IMR-90 (cell line): ENCODE results near the gene IQCM.

Source experiments
- CEBPB ChIP-seq: IDR thresholded peaks from 2 replicates; pipeline ENCODE4 v1.6.1; 2012; ENCODE audit warnings: low read depth, low read length, improper control_type of control experiment
- FOS ChIP-seq: fragments of 150-350 bp; IDR thresholded peaks from 2 replicates; pipeline ENCODE4 v1.6.1; 2016; ENCODE audit warnings: low read depth, low read length
- MXI1 ChIP-seq: IDR thresholded peaks from 2 replicates; pipeline ENCODE4 v1.6.1; 2012; ENCODE audit warnings: low read depth, mild to moderate bottlenecking, low read length, moderate library complexity, borderline replicate concordance
- POLR2A ChIP-seq: IDR thresholded peaks from 2 replicates; pipeline ENCODE4 v1.6.1; 2012; ENCODE audit warnings: mild to moderate bottlenecking, low read depth, low read length
- RAD21 ChIP-seq: IDR thresholded peaks from 2 replicates; pipeline ENCODE4 v1.6.1; 2012; ENCODE audit warnings: low read length, improper control_type of control experiment
- TF ChIP-seq, protein P1 (sequence below): conservative IDR thresholded peaks from 2 replicates; pipeline ENCODE4 v1.5.1; 2012; ENCODE audit warnings: mild to moderate bottlenecking, low read depth, low read length, improper control_type of control experiment

DNA sequence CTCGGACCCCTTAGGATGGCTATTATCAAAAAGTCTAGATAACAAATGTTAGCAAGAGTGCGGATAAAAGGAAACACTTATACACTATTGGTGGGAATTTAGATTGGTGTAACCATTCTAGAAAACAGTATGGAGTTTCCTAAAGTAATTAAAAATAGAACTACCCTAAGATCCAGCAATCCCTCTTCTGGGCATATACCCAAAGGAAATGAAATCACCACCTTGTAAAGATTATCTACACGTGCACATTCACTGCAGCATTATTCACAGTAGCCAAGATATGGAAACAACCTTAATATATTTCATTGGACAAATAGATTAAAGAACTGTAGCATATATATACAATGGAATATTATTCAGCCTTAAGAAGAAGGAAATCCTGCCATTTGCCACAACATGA lies 462.4 kb downstream of the IQCM start:
- TF ChIP-seq, protein P1, sequence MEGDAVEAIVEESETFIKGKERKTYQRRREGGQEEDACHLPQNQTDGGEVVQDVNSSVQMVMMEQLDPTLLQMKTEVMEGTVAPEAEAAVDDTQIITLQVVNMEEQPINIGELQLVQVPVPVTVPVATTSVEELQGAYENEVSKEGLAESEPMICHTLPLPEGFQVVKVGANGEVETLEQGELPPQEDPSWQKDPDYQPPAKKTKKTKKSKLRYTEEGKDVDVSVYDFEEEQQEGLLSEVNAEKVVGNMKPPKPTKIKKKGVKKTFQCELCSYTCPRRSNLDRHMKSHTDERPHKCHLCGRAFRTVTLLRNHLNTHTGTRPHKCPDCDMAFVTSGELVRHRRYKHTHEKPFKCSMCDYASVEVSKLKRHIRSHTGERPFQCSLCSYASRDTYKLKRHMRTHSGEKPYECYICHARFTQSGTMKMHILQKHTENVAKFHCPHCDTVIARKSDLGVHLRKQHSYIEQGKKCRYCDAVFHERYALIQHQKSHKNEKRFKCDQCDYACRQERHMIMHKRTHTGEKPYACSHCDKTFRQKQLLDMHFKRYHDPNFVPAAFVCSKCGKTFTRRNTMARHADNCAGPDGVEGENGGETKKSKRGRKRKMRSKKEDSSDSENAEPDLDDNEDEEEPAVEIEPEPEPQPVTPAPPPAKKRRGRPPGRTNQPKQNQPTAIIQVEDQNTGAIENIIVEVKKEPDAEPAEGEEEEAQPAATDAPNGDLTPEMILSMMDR: no peak
- TF ChIP-seq FOS (no peak), RAD21 (no peak), MXI1 (no peak), CEBPB (no peak), POLR2A (no peak)
